ENCODE measurements around the gene CDH1. TPM values are rescaled to one million over a fixed set of nuclear protein-coding genes. Genes with fewer than 3 reads are reported as not detected.

CDH1 gene
- total and polyA plus RNA-seq, 2 experiments from 2014 or later: 64.1 to 142 TPM

DNA sequence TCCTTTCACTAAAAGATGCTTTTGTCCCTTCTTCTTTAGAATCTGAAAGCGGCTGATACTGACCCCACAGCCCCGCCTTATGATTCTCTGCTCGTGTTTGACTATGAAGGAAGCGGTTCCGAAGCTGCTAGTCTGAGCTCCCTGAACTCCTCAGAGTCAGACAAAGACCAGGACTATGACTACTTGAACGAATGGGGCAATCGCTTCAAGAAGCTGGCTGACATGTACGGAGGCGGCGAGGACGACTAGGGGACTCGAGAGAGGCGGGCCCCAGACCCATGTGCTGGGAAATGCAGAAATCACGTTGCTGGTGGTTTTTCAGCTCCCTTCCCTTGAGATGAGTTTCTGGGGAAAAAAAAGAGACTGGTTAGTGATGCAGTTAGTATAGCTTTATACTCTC is 96.2 kb downstream of the CDH1 start:
- Mint-ChIP-seq H3K36me3 (ENCODE audit: low read depth) (peaks cover 75% of the 10 kb centered on the region), H3K4me1 (no peaks in the 10 kb centered on the region), H3K4me3 (no peak overlapping the region), H3K9me3 (no peaks in the 10 kb centered on the region), H3K27ac (no peak overlapping the region), H3K27me3 (ENCODE audit: insufficient read depth, low read depth, poor library complexity) (peaks cover 4% of the 10 kb centered on the region)
- no peak for TF ChIP-seq JUNB (IDR thresholded peaks at IDR 0.05; ENCODE audit: unreplicated experiment)
- TF ChIP-seq ZNF114 (CRISPR knock-in tag; IDR thresholded peaks at IDR 0.05): no peak
- TF ChIP-seq, protein P1, sequence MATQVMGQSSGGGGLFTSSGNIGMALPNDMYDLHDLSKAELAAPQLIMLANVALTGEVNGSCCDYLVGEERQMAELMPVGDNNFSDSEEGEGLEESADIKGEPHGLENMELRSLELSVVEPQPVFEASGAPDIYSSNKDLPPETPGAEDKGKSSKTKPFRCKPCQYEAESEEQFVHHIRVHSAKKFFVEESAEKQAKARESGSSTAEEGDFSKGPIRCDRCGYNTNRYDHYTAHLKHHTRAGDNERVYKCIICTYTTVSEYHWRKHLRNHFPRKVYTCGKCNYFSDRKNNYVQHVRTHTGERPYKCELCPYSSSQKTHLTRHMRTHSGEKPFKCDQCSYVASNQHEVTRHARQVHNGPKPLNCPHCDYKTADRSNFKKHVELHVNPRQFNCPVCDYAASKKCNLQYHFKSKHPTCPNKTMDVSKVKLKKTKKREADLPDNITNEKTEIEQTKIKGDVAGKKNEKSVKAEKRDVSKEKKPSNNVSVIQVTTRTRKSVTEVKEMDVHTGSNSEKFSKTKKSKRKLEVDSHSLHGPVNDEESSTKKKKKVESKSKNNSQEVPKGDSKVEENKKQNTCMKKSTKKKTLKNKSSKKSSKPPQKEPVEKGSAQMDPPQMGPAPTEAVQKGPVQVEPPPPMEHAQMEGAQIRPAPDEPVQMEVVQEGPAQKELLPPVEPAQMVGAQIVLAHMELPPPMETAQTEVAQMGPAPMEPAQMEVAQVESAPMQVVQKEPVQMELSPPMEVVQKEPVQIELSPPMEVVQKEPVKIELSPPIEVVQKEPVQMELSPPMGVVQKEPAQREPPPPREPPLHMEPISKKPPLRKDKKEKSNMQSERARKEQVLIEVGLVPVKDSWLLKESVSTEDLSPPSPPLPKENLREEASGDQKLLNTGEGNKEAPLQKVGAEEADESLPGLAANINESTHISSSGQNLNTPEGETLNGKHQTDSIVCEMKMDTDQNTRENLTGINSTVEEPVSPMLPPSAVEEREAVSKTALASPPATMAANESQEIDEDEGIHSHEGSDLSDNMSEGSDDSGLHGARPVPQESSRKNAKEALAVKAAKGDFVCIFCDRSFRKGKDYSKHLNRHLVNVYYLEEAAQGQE (IDR thresholded peaks at IDR 0.05; ENCODE audit: unreplicated experiment): no peak
- TF ChIP-seq EZH2 (IDR thresholded peaks at IDR 0.05; ENCODE audit: low read depth, unreplicated experiment): no peak
- TF ChIP-seq POLR2AphosphoS5 (IDR thresholded peaks at IDR 0.05; ENCODE audit: low read depth): no peak
- TF ChIP-seq, protein P2, sequence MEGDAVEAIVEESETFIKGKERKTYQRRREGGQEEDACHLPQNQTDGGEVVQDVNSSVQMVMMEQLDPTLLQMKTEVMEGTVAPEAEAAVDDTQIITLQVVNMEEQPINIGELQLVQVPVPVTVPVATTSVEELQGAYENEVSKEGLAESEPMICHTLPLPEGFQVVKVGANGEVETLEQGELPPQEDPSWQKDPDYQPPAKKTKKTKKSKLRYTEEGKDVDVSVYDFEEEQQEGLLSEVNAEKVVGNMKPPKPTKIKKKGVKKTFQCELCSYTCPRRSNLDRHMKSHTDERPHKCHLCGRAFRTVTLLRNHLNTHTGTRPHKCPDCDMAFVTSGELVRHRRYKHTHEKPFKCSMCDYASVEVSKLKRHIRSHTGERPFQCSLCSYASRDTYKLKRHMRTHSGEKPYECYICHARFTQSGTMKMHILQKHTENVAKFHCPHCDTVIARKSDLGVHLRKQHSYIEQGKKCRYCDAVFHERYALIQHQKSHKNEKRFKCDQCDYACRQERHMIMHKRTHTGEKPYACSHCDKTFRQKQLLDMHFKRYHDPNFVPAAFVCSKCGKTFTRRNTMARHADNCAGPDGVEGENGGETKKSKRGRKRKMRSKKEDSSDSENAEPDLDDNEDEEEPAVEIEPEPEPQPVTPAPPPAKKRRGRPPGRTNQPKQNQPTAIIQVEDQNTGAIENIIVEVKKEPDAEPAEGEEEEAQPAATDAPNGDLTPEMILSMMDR (conservative IDR thresholded peaks at IDR 0.05; ENCODE audit: low read depth in 2 of 2): no peak
- TF ChIP-seq, protein P3, sequence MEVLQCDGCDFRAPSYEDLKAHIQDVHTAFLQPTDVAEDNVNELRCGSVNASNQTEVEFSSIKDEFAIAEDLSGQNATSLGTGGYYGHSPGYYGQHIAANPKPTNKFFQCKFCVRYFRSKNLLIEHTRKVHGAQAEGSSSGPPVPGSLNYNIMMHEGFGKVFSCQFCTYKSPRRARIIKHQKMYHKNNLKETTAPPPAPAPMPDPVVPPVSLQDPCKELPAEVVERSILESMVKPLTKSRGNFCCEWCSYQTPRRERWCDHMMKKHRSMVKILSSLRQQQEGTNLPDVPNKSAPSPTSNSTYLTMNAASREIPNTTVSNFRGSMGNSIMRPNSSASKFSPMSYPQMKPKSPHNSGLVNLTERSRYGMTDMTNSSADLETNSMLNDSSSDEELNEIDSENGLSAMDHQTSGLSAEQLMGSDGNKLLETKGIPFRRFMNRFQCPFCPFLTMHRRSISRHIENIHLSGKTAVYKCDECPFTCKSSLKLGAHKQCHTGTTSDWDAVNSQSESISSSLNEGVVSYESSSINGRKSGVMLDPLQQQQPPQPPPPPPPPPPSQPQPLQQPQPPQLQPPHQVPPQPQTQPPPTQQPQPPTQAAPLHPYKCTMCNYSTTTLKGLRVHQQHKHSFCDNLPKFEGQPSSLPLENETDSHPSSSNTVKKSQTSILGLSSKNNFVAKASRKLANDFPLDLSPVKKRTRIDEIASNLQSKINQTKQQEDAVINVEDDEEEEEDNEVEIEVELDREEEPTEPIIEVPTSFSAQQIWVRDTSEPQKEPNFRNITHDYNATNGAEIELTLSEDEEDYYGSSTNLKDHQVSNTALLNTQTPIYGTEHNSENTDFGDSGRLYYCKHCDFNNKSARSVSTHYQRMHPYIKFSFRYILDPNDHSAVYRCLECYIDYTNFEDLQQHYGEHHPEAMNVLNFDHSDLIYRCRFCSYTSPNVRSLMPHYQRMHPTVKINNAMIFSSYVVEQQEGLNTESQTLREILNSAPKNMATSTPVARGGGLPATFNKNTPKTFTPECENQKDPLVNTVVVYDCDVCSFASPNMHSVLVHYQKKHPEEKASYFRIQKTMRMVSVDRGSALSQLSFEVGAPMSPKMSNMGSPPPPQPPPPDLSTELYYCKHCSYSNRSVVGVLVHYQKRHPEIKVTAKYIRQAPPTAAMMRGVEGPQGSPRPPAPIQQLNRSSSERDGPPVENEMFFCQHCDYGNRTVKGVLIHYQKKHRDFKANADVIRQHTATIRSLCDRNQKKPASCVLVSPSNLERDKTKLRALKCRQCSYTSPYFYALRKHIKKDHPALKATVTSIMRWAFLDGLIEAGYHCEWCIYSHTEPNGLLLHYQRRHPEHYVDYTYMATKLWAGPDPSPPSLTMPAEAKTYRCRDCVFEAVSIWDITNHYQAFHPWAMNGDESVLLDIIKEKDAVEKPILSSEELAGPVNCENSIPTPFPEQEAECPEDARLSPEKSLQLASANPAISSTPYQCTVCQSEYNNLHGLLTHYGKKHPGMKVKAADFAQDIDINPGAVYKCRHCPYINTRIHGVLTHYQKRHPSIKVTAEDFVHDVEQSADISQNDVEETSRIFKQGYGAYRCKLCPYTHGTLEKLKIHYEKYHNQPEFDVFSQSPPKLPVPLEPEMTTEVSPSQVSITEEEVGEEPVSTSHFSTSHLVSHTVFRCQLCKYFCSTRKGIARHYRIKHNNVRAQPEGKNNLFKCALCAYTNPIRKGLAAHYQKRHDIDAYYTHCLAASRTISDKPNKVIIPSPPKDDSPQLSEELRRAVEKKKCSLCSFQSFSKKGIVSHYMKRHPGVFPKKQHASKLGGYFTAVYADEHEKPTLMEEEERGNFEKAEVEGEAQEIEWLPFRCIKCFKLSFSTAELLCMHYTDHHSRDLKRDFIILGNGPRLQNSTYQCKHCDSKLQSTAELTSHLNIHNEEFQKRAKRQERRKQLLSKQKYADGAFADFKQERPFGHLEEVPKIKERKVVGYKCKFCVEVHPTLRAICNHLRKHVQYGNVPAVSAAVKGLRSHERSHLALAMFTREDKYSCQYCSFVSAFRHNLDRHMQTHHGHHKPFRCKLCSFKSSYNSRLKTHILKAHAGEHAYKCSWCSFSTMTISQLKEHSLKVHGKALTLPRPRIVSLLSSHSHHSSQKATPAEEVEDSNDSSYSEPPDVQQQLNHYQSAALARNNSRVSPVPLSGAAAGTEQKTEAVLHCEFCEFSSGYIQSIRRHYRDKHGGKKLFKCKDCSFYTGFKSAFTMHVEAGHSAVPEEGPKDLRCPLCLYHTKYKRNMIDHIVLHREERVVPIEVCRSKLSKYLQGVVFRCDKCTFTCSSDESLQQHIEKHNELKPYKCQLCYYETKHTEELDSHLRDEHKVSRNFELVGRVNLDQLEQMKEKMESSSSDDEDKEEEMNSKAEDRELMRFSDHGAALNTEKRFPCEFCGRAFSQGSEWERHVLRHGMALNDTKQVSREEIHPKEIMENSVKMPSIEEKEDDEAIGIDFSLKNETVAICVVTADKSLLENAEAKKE (CRISPR knock-in tag; IDR thresholded peaks at IDR 0.05): no peak
- TF ChIP-seq, protein P4, sequence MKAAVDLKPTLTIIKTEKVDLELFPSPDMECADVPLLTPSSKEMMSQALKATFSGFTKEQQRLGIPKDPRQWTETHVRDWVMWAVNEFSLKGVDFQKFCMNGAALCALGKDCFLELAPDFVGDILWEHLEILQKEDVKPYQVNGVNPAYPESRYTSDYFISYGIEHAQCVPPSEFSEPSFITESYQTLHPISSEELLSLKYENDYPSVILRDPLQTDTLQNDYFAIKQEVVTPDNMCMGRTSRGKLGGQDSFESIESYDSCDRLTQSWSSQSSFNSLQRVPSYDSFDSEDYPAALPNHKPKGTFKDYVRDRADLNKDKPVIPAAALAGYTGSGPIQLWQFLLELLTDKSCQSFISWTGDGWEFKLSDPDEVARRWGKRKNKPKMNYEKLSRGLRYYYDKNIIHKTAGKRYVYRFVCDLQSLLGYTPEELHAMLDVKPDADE (IDR thresholded peaks at IDR 0.05): no peak
- TF ChIP-seq STAT1 (IDR thresholded peaks at IDR 0.05; ENCODE audit: unreplicated experiment): no peak
- TF ChIP-seq CREB1 (CRISPR knock-in tag; IDR thresholded peaks at IDR 0.05; ENCODE audit: low read depth): no peak
- TF ChIP-seq ZNF331 (CRISPR knock-in tag; IDR thresholded peaks at IDR 0.05; ENCODE audit: low read depth): no peak
- TF ChIP-seq EZH2phosphoT487 (IDR thresholded peaks at IDR 0.05; ENCODE audit: unreplicated experiment): no peak
- TF ChIP-seq NANOG (IDR thresholded peaks at IDR 0.05; ENCODE audit: borderline replicate concordance): no peak
- Histone ChIP-seq H3K27ac (ENCODE audit: low read depth) (no peak overlapping the region), H3K27me3 (ENCODE audit: insufficient read depth) (no peaks in the 10 kb centered on the region), H4K20me1 (replicated peaks; ENCODE audit: insufficient read depth) (0 out of 2 replicates have a peak, but pooled peaks cover 5% of the 10 kb centered on the region), H2AFZ (no peak overlapping the region), H3K79me2 (replicated peaks; ENCODE audit: insufficient read depth) (no peaks in the 10 kb centered on the region), H3F3A (replicated peaks; ENCODE audit: low read depth) (0 out of 2 replicates have a peak, but pooled peaks cover 4% of the 10 kb centered on the region), H3K4me3 (no peak overlapping the region), H3K4me1 (ENCODE audit: insufficient read depth) (no peaks in the 10 kb centered on the region), H3K9me2 (ENCODE audit: insufficient read depth) (no peaks in the 10 kb centered on the region), H3K36me3 (ENCODE audit: insufficient read depth) (peaks cover 56% of the 10 kb centered on the region), H3K4me2 (no peak overlapping the region)
- ATAC-seq: no peak
- DNase-seq (ENCODE audit: low spot score): no peak

All from GM23338 (cell line).